Activated T-helper 1 cell treated with anti-CD3 and anti-CD28 coated beads, Interleukin-12 subunit alpha, Interleukin-12 subunit beta, Interleukin-2, Interleukin-4 antibody, amounts not matched to agents 30 ng/mL and 10 ng/mL and 1 ng/mL, durations not matched to agents 14 hours and 24 hours and 36 hours (primary cell): ENCODE measurements around the gene MGRN1. TPM values are rescaled to one million over a fixed set of nuclear protein-coding genes. Genes with fewer than 3 reads are reported as not detected.
"Not testable (repeated sequence)": the region's sequence is repeated elsewhere in the genome, so short reads cannot be mapped to it uniquely, and the experiment has no call there.

Experiments used
- DNase-seq: peaks from one replicate; pipeline ENCODE4 v3.0.0; 2021; ENCODE audit warnings: low spot score
- H3K27ac Mint-ChIP-seq: one replicate; pipeline ENCODE4 v1.8.0; 2021; ENCODE audit warnings: mild to moderate bottlenecking, mixed read lengths
- H3K27me3 Mint-ChIP-seq: one replicate; pipeline ENCODE4 v1.8.0; 2022; ENCODE audit warnings: mild to moderate bottlenecking, moderate library complexity, mixed read lengths; ENCODE audit not compliant: insufficient read depth
- H3K36me3 Mint-ChIP-seq: one replicate; pipeline ENCODE4 v1.8.0; 2021; ENCODE audit warnings: low read depth, mixed read lengths
- H3K4me1 Mint-ChIP-seq: one replicate; pipeline ENCODE4 v1.8.0; 2021; ENCODE audit warnings: low read depth, mixed read lengths
- H3K4me3 Mint-ChIP-seq: one replicate; pipeline ENCODE4 v1.8.0; 2021; ENCODE audit warnings: mild to moderate bottlenecking, moderate library complexity, mixed read lengths
- H3K9me3 Mint-ChIP-seq: one replicate; pipeline ENCODE4 v1.8.0; 2021; ENCODE audit warnings: mixed read lengths
- intact Hi-C: fragments of 100-400 bp; cut with micrococcal nuclease; formaldehyde crosslinking; loops from one replicate; pipeline ENCODE4 v1.15.1; 2024
- total RNA-seq: library from RNA; stranded (reverse); gene quantifications from 2 replicates; pipeline ENCODE4 v1.2.3, GENCODE V29; 2022

The MGRN1 gene
- total RNA-seq, 1 donor from 2014 or later = 110 TPM

DNA sequence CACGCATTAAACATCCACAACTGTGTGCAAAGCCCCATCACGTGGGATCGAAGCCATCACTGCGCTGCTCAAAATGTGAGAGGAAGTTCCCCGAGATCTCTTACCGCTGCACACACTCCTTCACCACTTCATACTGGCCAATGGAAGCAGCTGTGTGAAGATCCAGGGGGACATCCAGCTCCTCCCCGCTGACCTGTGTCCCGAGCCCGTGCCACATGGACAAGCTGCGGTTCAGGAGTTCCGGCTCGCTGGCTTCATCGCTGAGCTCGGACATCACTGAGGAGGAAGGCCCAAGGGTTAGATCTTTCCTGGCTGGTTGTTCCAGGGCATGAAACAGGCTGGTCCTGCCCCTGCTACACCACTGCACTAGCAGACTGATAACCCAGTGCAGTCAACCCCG lies 105.2 kb downstream of the MGRN1 start:
- Mint-ChIP-seq H3K36me3 (peaks cover 11% of the 10 kb centered on the region), H3K4me1 (peaks cover 12% of the 10 kb centered on the region), H3K9me3 (no peaks in the 10 kb centered on the region), H3K27ac (no peak overlapping the region), H3K4me3 (no peak overlapping the region), H3K27me3 (no peaks in the 10 kb centered on the region)
- intact Hi-C loops = loop anchor here (5.0 kb wide), 2 partner anchors 53 to 303 kb away; partner anchors contain the start of gene DNAJA3
- no peak for DNase-seq

DNA sequence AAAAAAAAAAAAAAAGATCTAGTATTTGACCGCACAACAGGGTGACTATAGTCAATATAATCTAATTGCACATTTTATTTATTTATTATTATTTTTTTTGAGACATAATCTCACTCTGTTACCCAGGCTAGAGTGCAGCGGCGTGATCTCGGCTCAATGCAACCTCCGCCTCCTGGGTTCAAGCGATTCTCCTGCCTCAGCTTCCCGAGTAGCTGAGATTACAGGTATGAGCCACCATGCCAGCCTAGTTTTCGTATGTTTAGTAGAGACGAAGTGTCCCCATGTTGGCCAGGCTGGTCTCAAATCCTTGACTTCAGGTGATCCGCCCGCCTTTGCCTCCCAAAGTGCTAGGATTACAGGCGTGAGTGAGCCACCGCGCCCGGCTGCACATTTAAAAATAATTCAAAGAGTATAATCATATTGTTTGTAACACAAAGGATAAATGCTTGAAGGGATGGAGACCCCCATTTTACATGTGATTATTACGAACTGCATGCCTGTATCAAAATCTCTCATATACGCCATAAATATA lies 108.7 kb downstream of the MGRN1 start:
- no peaks in the 10 kb centered on the region for H3K27me3 Mint-ChIP-seq
- no peak for DNase-seq
- peaks cover 7% of the 10 kb centered on the region for H3K36me3 Mint-ChIP-seq
- no peaks in the 10 kb centered on the region for H3K9me3 Mint-ChIP-seq
- H3K27ac Mint-ChIP-seq = peak overlapping the region; percentile 58
- peaks cover 26% of the 10 kb centered on the region for H3K4me1 Mint-ChIP-seq
- intact Hi-C loops = loop anchor here (5.0 kb wide), 2 partner anchors 56 to 306 kb away; partner anchors contain the start of gene DNAJA3
- peak overlapping the region; percentile 88 for H3K4me3 Mint-ChIP-seq

DNA sequence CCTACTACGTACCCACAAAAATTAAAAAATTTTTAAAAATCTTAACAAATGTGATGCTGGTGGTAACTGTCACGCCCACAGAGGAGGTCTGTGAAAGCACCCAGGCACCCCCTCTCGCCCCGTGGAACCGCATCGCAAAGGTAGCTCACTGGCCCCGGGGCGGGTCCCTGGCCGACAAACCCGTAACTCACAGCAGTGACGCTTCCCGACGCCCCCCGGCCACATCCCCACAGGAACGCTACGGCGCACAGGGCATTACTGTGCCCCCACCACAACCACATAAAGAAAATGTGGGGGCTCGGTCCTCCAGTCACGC lies 109.1 kb downstream of the MGRN1 start:
- peak overlapping the region; percentile 88 for H3K4me3 Mint-ChIP-seq
- peaks cover 5% of the 10 kb centered on the region for H3K36me3 Mint-ChIP-seq
- peak overlapping the region; percentile 58 for H3K27ac Mint-ChIP-seq
- H3K9me3 Mint-ChIP-seq = no peaks in the 10 kb centered on the region
- H3K4me1 Mint-ChIP-seq = peaks cover 26% of the 10 kb centered on the region
- no peak for DNase-seq
- intact Hi-C loops = loop anchor here (1.0 to 5.0 kb wide), 9 partner anchors 34 to 306 kb away; partner anchors contain the start of genes DNAJA3, GLYR1, NUDT16L1 and ROGDI
- no peaks in the 10 kb centered on the region for H3K27me3 Mint-ChIP-seq

DNA sequence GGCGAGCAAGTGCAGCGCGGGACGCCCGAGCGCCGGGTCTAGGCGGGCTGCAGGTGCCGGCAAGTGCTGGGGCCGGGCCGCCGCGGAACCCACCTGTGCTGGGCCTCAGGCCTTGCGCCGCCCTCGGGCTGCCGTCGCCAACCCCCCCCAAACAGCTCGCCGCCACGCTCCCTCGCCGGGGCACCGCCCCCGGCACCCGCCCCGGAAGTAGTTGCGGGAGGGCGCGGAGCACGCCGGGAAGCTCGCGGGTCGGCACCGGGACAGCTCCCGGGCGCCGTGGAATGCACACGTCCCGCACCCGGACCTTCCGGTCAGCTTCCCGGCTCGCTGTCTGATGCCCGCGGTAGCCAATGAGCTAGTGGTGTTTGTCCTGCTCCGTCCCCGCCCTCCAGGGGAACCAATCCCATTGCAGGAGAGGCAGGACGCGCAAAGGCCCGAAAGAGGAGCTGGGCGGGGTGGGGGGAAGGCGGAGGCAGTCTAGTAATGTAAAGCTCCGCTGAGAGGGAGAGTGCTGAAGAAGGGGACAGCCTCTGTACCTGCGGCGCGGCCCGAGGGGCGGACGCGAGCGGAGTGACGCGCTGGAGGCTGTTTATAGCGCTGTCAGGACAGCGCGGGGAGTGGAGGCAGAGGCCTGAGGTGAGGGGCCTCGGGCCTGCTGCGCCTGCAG lies 109.6 kb downstream of the MGRN1 start, which contains the start of the genes ANKS3 and DNAAF8:
ANKS3 (minus strand) TSS at position 209 of the 667 bp plus-strand sequence. CDS start 4,122 bp downstream, outside the sequence.
DNAAF8 (plus strand) TSS at position 475 of the 667 bp plus-strand sequence. CDS start 1,978 bp downstream, outside the sequence.
- Mint-ChIP-seq H3K9me3 (no peaks in the 10 kb centered on the region), H3K4me3 (peak within 1 kb of the TSS; percentile 88), H3K4me1 (peaks cover 26% of the 10 kb centered on the region), H3K36me3 (peaks cover 3% of the 10 kb centered on the region), H3K27ac (peak within 1 kb of the TSS; percentile 84), H3K27me3 (no peaks in the 10 kb centered on the region)
- DNase-seq = peak; percentile 81
- intact Hi-C loops = loop anchor here (1.0 to 5.0 kb wide), 9 partner anchors 33 to 307 kb away; partner anchors contain the start of genes DNAJA3, GLYR1, NUDT16L1 and ROGDI

DNA sequence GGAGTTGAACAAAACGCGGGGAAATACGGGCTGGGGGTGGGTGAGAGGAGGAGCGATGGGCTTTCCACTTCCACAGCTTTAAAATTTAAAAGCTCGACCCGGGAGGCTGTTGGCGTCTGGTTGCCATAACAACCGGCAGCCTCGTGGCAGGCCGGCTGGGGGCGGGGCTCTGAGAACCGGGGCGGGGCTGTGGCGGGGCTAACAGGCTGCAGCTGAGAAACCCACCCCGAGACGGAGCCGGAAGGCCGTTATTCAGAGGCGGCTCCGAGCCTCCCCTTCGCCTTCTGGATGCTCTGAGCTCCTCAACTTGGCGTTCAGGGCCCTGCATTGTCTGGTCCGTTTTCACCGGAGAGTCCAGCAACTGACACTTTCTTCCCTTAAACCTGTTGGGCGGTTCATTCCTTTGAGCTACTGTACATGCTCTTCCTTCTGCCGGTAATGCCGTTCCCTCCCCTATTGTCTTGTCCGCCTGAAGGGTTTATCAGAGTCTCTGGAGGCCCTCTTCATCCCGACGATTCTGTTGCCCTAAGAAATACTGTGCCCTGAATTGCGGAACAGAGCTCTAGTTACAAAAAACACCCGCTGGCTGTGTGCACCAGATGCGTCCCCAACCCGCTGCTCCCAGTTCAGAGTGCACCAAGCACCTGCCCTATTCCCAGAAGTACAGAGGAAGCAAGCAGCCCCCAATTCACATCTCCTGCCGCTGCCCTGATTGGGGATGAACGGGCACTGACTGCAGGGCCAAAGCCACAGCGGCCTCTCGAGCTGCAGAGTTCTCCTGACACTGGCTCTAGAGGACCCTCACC lies 110.3 kb downstream of the MGRN1 start:
- no peaks in the 10 kb centered on the region for H3K27me3 Mint-ChIP-seq
- no peaks in the 10 kb centered on the region for H3K9me3 Mint-ChIP-seq
- intact Hi-C loops = loop anchor here (1.0 to 5.0 kb wide), 9 partner anchors 32 to 308 kb away; partner anchors contain the start of genes DNAJA3, GLYR1, NUDT16L1 and ROGDI
- peaks cover 26% of the 10 kb centered on the region for H3K4me1 Mint-ChIP-seq
- H3K4me3 Mint-ChIP-seq = peak overlapping the region; percentile 88
- H3K36me3 Mint-ChIP-seq = peaks cover 3% of the 10 kb centered on the region
- peak; percentile 90 for DNase-seq
- H3K27ac Mint-ChIP-seq = peak overlapping the region; percentile 84

DNA sequence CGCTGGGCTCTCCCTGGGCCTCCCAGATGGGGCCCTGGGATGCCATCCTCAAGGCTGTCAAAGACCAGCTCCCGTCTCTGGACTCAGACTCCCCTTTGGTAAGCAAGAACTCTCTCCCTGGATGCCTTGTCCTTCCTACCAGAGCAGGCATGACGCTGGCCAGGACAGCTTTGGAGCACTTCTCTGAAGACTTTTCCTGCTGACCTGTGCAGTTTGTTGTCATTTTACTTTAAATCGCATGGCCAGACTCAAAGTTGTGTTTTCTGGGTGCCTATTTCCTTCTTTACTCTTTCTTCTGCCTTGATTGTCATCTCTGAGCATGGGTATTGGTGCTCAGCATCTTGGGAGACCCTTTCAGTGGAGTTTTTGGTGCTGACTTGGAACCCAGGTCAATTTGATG lies 111.9 kb downstream of the MGRN1 start:
- intact Hi-C loops = no loop called here
- Mint-ChIP-seq H3K4me3 (peak overlapping the region; percentile 13), H3K27me3 (no peaks in the 10 kb centered on the region), H3K9me3 (no peaks in the 10 kb centered on the region), H3K36me3 (peaks cover 1% of the 10 kb centered on the region), H3K27ac (no peak overlapping the region), H3K4me1 (peaks cover 26% of the 10 kb centered on the region)
- no peak for DNase-seq

DNA sequence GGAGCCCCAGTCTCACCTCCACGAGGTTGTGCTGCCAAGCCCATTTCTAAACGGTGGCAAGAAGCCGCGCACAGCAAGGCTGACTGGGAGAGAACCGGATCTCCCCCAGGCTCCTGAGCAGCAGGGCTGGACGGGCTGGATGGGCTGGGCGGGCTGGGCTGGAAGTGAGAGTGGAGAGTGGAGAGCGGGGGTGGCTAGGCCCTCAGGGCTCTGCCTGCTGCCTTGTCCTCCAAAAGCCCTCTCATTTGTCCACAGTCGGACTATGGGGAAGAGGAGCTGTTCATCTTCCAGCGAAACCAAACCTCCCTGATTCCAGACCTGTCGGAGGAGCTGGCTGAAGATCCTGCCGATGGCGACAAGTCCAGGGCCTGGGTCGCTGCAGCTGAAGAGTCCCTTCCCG lies 112.9 kb downstream of the MGRN1 start:
- intact Hi-C loops = no loop called here
- no peaks in the 10 kb centered on the region for H3K27me3 Mint-ChIP-seq

DNA sequence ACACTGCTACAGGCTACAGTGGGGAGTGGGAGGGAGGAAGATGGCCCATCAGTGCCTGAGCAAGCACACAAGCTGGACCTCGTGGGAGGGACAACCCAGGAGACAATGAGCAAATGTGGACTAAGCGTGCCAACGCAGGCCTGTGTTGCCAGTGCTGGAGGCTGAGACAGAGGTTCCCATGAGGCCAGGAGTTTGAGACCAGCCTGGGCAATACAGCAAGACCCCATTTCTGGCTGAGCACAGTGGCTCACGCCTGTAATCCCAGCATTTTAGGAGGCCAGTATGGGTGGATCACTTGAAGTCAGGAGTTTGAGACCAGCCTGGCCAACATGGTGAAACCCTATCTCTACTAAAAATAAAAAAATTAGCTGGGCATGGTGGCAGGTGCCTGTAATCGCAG lies 113.7 kb downstream of the MGRN1 start:
- intact Hi-C loops, H3K27ac Mint-ChIP-seq, H3K4me3 Mint-ChIP-seq, H3K36me3 Mint-ChIP-seq, H3K27me3 Mint-ChIP-seq, H3K9me3 Mint-ChIP-seq, DNase-seq: not testable (repeated sequence)
- H3K4me1 Mint-ChIP-seq = peaks cover 27% of the 10 kb centered on the region

More for the DNA sequence above, 112.9 kb downstream of the MGRN1 start:
- Mint-ChIP-seq H3K36me3 (peaks cover 1% of the 10 kb centered on the region), H3K4me3 (no peak overlapping the region), H3K27ac (no peak overlapping the region), H3K9me3 (no peaks in the 10 kb centered on the region), H3K4me1 (peaks cover 26% of the 10 kb centered on the region)
- DNase-seq = no peak

Other genes with a start within 250 kb of the MGRN1 start
- gene CORO7, start 208.2 kb upstream of the MGRN1 start, total RNA-seq = 87.9 and 90.8 TPM in 2 replicates
- 103 and 107 TPM in 2 replicates for gene DNAJA3, start 199.0 kb upstream of the MGRN1 start, total RNA-seq
- 21.7 and 25.0 TPM in 2 replicates for gene NMRAL1, start 150.2 kb upstream of the MGRN1 start, total RNA-seq
- 64.7 and 68.4 TPM in 2 replicates for gene HMOX2, start 148.4 kb upstream of the MGRN1 start, total RNA-seq
- gene CDIP1, start 86.1 kb upstream of the MGRN1 start, total RNA-seq = 61.6 and 62.7 TPM in 2 replicates
- 0.17 TPM in 1 of 2 replicates, not detected in the other for gene C16orf96, start 68.5 kb upstream of the MGRN1 start, total RNA-seq
- gene UBALD1, start 9.9 kb upstream of the MGRN1 start, total RNA-seq = 23.1 and 26.2 TPM in 2 replicates
- 39.9 and 41.9 TPM in 2 replicates for gene NUDT16L1, start 68.7 kb downstream of the MGRN1 start, total RNA-seq
- 21.1 and 25.8 TPM in 2 replicates for gene ANKS3, start 109.4 kb downstream of the MGRN1 start, total RNA-seq
- gene DNAAF8, start 109.7 kb downstream of the MGRN1 start, total RNA-seq = not detected in 2 replicates
- gene ZNF500, start 142.3 kb downstream of the MGRN1 start, total RNA-seq = 16.6 and 17.4 TPM in 2 replicates
- gene SEPTIN12, start 163.5 kb downstream of the MGRN1 start, total RNA-seq = not detected in 2 replicates
- gene SMIM22, start 170.5 kb downstream of the MGRN1 start, total RNA-seq = not detected in 2 replicates
- gene ROGDI, start 177.8 kb downstream of the MGRN1 start, total RNA-seq = 3.3 and 3.5 TPM in 2 replicates
- 119 and 120 TPM in 2 replicates for gene GLYR1, start 222.5 kb downstream of the MGRN1 start, total RNA-seq
- 39.6 and 42.6 TPM in 2 replicates for gene UBN1, start 222.7 kb downstream of the MGRN1 start, total RNA-seq